GM18870 (cell line): ENCODE measurements around the gene MYO6.

Experiments
- ATAC-seq: cut with Tn5 transposase; IDR thresholded peaks from one replicate; pipeline ENCODE4 v1.9.1; 2021; ENCODE audit warnings: moderate library complexity; ENCODE audit not compliant: unreplicated experiment

Gene MYO6

GRCh38 chr6:75819776-75820487, 70.9 kb downstream of the MYO6 start:
- no peak for ATAC-seq

- peak; percentile 79 for ATAC-seq
Measured at GRCh38 chr6:75824160-75824559, 75.1 kb downstream of the MYO6 start.

- no peak for ATAC-seq
Measured at GRCh38 chr6:75827163-75827562, 78.1 kb downstream of the MYO6 start.

GRCh38 chr6:75830959-75831885, 82.2 kb downstream of the MYO6 start:
- ATAC-seq = peak; percentile 83

- ATAC-seq = no peak
Measured at GRCh38 chr6:75834447-75834846, 85.4 kb downstream of the MYO6 start.

GRCh38 chr6:75842191-75842590, 93.2 kb downstream of the MYO6 start:
- ATAC-seq = no peak

- ATAC-seq = no peak
Measured at GRCh38 chr6:75842732-75843131, 93.7 kb downstream of the MYO6 start.

GRCh38 chr6:75843396-75843795, 94.4 kb downstream of the MYO6 start:
- no peak for ATAC-seq

GRCh38 chr6:75848274-75848673, 99.2 kb downstream of the MYO6 start:
- ATAC-seq = no peak

- ATAC-seq = no peak
Measured at GRCh38 chr6:75849329-75850025, 100.4 kb downstream of the MYO6 start.

GRCh38 chr6:75850026-75850833, 101.2 kb downstream of the MYO6 start:
- no peak for ATAC-seq

- ATAC-seq = peak; percentile 73
Measured at GRCh38 chr6:75852721-75853120, 103.7 kb downstream of the MYO6 start.

- no peak for ATAC-seq
Measured at GRCh38 chr6:75853806-75854205, 104.8 kb downstream of the MYO6 start.

- no peak for ATAC-seq
Measured at GRCh38 chr6:75855052-75855451, 106.0 kb downstream of the MYO6 start.

GRCh38 chr6:75856902-75857301, 107.9 kb downstream of the MYO6 start:
- no peak for ATAC-seq

GRCh38 chr6:75863001-75863400, 114.0 kb downstream of the MYO6 start:
- no peak for ATAC-seq

- no peak for ATAC-seq
Measured at GRCh38 chr6:75863784-75864183, 114.7 kb downstream of the MYO6 start.

GRCh38 chr6:75864446-75864845, 115.4 kb downstream of the MYO6 start:
- ATAC-seq = no peak

GRCh38 chr6:75870389-75870788, 121.3 kb downstream of the MYO6 start:
- ATAC-seq = no peak

- ATAC-seq = no peak
Measured at GRCh38 chr6:75874224-75874623, 125.2 kb downstream of the MYO6 start.

GRCh38 chr6:75876152-75876551, 127.1 kb downstream of the MYO6 start:
- no peak for ATAC-seq
